Astrocyte of the spinal cord (primary cell): ENCODE data around the gene SORCS2.

Source experiments
- DNase-seq: peaks from one replicate; pipeline ENCODE4 v3.0.0; 2011; ENCODE audit warnings: low read depth, low spot score
- H3K4me3 ChIP-seq: 2 replicates; pipeline ENCODE4 v1.5.1; 2011; ENCODE audit warnings: low read depth, mild to moderate bottlenecking, low read length, moderate library complexity
- in situ Hi-C: cut with HindIII; loops from 2 replicates; pipeline ENCODE4 v1.10.0; 2017; ENCODE audit warnings: low sequenced_read_pairs
- TF ChIP-seq, protein P1 (sequence below): IDR thresholded peaks from 2 replicates; pipeline ENCODE4 v1.5.1; 2012; ENCODE audit warnings: low read depth, mild to moderate bottlenecking, low read length, inconsistent platforms

Gene SORCS2

DNA sequence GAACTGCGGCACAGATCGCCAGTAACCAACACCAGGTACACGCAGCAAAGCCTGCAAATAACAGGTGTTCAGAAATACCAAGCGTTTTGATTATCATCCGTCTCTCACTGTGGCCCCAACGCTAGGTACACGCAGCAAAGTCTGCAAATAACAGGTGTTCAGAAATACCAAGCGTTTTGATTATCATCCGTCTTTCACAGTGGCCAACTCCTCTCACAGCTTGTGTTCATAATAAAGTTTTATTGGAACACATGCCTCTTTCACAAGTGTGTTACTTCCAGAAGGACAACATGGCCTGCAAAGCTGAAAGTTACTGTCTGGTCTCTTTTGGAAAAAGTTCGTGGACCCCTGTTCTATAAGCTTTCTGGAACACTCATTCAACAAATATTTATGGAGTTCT is 594.2 kb downstream of the SORCS2 start:
- H3K4me3 ChIP-seq: no peak overlapping the region
- TF ChIP-seq, protein P1, sequence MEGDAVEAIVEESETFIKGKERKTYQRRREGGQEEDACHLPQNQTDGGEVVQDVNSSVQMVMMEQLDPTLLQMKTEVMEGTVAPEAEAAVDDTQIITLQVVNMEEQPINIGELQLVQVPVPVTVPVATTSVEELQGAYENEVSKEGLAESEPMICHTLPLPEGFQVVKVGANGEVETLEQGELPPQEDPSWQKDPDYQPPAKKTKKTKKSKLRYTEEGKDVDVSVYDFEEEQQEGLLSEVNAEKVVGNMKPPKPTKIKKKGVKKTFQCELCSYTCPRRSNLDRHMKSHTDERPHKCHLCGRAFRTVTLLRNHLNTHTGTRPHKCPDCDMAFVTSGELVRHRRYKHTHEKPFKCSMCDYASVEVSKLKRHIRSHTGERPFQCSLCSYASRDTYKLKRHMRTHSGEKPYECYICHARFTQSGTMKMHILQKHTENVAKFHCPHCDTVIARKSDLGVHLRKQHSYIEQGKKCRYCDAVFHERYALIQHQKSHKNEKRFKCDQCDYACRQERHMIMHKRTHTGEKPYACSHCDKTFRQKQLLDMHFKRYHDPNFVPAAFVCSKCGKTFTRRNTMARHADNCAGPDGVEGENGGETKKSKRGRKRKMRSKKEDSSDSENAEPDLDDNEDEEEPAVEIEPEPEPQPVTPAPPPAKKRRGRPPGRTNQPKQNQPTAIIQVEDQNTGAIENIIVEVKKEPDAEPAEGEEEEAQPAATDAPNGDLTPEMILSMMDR: no peak
- no peak for DNase-seq
- in situ Hi-C loops: no loop called here

GRCh38 chr4:7787067-7787466 is 594.7 kb downstream of the SORCS2 start:
- in situ Hi-C loops: no loop called here
- H3K4me3 ChIP-seq: no peak overlapping the region
- no peak for DNase-seq
- TF ChIP-seq, protein P1: no peak

- in situ Hi-C loops: no loop called here
- TF ChIP-seq, protein P1: no peak
- no peak for DNase-seq
- no peak overlapping the region for H3K4me3 ChIP-seq
Observed at GRCh38 chr4:7787681-7788141, 595.4 kb downstream of the SORCS2 start.

DNA sequence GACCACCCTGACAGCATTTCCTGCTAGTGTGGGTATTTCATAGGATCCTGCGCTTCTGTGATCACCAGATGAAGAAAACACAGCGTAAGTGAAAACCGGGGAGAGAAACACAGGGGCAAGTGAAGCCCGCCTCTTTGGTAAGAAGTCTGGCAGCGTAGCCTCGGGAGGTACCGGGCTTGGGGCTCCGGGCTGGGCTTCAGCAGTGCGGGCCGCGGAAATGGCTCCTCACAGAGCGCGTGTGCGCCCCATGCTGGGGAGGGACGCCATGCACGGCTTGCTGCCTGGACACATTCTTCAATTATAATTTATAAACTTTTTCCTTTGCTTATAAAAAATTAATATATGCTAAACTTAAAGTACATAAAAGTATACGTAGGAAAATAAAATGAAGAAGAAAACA is 595.9 kb downstream of the SORCS2 start:
- TF ChIP-seq, protein P1: no peak
- H3K4me3 ChIP-seq: no peak overlapping the region
- in situ Hi-C loops: no loop called here
- no peak for DNase-seq

DNA sequence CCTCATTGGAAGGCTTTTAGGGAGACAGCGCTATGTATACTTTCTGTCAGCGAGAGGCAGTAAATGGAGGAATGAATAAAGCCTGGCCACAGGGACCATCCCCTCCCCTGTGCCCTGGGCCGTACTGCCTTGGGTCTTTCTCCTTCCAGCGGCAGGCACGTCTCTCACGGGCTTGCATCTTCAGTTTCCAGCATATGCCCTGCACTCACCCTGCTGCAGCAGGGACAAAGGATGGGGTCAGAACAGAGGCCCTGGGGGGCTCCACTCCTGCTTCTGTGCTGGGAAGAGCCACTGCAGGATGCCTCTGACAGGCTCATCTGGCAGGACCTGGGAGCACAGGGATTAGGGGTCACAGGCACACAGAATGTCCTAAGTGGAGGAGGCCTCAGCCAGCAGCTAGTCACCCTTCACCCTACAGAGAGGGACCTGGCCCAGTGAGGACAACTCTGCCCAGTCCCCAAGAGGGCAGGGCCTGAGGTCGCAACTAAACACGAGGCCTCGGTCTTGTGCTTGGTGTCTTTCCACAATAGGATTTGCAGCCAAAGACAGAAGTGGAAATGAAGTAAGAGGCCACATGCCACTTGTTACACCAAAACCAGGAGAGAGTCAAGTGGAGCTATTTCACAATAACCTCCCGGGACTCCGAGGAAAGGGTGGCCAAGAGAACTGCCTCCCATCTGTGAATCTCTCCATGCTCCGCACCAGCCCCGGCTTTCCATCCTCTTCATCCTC is 596.5 kb downstream of the SORCS2 start:
- no peak for DNase-seq
- H3K4me3 ChIP-seq: no peak overlapping the region
- in situ Hi-C loops: no loop called here
- TF ChIP-seq, protein P1: no peak

DNA sequence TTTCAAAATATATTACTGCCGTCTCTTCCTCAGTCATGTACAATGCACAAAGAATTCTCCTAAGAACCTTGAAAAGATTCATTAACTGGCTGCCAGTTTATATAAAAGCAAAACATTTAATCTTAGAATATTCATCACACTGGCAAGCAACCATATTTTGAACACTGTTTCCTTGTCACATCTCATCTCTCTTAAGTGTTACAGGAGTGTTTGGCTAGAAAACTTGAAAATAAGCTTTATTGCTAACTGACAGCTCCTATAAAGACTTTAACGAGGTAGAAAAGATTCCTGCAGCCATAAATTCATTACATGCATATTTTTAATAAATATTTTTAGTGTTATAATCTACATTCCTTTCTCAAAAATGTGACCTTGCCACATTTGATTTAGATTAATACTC is 597.7 kb downstream of the SORCS2 start:
- TF ChIP-seq, protein P1: no peak
- no peak overlapping the region for H3K4me3 ChIP-seq
- no peak for DNase-seq
- in situ Hi-C loops: no loop called here
